ENCODE measurements around the gene DIPK1B. TPM values are rescaled to one million over a fixed set of nuclear protein-coding genes. Genes with fewer than 3 reads are reported as not detected.

Gene DIPK1B
- total RNA-seq, 6 experiments from 2014 or later: not detected

DNA sequence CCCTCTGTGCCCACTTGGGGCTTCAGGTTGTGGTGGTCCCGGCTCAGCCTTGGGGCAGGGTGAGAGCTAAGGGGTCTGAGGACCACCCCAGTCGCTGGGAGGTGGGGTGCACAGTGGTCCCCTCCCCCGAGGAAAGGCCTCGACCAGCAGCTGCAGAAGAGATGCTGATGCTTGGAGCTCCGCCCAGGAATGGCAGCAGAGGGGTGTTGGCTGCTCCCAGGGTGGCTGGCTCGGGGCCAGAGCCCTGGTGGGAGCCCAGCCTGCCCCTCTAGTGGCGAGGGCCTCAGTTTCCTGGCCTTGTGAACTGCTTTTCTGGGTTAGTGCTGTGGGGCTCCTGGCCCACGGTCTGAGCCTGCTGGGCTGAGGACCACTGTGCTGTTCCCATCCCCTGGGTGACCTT, 1.2 kb downstream of the DIPK1B start:
- Mint-ChIP-seq H3K9me3 (no peaks in the 10 kb centered on the region), H3K27ac (no peak overlapping the region), H3K4me1 (ENCODE audit: low read depth) (peaks cover 15% of the 10 kb centered on the region), H3K27me3 (ENCODE audit: insufficient read depth) (peaks cover 10% of the 10 kb centered on the region), H3K4me3 (no peak overlapping the region), H3K36me3 (ENCODE audit: low read depth) (no peaks in the 10 kb centered on the region)
- TF ChIP-seq, protein P1, sequence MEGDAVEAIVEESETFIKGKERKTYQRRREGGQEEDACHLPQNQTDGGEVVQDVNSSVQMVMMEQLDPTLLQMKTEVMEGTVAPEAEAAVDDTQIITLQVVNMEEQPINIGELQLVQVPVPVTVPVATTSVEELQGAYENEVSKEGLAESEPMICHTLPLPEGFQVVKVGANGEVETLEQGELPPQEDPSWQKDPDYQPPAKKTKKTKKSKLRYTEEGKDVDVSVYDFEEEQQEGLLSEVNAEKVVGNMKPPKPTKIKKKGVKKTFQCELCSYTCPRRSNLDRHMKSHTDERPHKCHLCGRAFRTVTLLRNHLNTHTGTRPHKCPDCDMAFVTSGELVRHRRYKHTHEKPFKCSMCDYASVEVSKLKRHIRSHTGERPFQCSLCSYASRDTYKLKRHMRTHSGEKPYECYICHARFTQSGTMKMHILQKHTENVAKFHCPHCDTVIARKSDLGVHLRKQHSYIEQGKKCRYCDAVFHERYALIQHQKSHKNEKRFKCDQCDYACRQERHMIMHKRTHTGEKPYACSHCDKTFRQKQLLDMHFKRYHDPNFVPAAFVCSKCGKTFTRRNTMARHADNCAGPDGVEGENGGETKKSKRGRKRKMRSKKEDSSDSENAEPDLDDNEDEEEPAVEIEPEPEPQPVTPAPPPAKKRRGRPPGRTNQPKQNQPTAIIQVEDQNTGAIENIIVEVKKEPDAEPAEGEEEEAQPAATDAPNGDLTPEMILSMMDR (IDR thresholded peaks at IDR 0.05): no peak
- DNase-seq: no peak

DNA sequence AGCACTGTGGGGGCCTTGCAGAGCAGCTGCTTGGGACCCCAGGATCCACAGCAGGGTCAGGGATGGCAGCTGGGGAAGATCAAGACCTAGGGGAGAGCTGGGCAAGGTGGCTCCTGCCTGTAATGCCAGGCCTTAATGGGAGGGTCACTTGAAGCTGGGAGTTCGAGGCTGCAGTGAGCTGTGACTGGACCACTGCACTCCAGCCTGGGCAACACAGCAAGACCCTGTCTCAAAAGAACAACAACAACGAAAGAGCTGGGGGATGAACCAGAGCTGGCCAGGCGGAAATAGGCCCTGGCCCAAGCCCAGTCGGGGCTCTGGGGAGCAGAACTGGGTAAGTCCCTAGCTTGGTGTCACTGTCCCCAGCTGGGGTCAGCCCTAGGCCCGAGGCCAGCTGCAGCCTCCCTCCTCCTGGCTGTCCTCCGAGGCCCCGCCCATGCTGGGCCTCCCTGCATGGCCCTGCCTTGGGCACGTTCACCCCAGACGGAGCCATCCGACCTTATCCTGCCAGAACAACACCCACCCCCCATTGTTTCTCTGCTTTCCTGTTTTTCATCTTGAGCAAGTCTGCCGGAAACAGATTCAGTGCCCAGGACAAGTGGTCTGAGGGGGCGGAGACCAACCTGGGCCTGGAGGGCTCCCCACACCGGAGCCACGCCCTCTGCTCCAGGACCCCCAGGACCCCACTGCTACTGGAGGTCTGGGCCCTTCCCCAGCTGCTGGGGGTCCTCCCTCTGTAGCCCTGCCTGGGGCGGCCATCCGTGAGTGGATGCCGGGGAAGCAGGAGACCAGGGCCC, 1.9 kb downstream of the DIPK1B start:
- no peak for DNase-seq
- Mint-ChIP-seq H3K36me3 (ENCODE audit: low read depth) (no peaks in the 10 kb centered on the region), H3K4me3 (no peak overlapping the region), H3K27me3 (ENCODE audit: insufficient read depth) (peaks cover 10% of the 10 kb centered on the region), H3K9me3 (no peaks in the 10 kb centered on the region), H3K27ac (no peak overlapping the region), H3K4me1 (ENCODE audit: low read depth) (peaks cover 15% of the 10 kb centered on the region)
- TF ChIP-seq, protein P1 (IDR thresholded peaks at IDR 0.05): no peak

DNA sequence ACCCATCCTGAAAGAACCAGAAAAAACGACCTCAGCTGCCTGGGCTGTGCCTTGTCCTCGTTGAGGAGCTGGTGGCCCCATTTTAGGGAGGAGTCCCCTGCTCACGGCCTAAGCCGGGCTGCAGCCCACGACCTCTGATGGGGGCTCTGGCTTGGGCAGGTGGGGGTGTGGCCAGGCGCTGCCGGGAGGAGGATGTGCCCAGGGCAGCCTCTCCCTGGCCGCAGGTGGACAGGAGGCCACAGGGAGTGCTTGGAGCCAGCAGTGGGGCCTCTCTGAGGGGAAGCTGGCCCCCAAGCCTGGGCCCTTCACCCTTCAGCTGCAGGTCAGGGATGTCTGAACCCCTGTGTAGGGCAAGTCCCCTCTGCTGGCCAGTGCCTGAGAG, 2.5 kb downstream of the DIPK1B start:
- Mint-ChIP-seq H3K36me3 (ENCODE audit: low read depth) (no peaks in the 10 kb centered on the region), H3K4me3 (no peak overlapping the region), H3K4me1 (ENCODE audit: low read depth) (peaks cover 15% of the 10 kb centered on the region), H3K27ac (no peak overlapping the region), H3K27me3 (ENCODE audit: insufficient read depth) (peaks cover 10% of the 10 kb centered on the region), H3K9me3 (no peaks in the 10 kb centered on the region)
- no peak for DNase-seq
- TF ChIP-seq, protein P1 (IDR thresholded peaks at IDR 0.05): no peak

DNA sequence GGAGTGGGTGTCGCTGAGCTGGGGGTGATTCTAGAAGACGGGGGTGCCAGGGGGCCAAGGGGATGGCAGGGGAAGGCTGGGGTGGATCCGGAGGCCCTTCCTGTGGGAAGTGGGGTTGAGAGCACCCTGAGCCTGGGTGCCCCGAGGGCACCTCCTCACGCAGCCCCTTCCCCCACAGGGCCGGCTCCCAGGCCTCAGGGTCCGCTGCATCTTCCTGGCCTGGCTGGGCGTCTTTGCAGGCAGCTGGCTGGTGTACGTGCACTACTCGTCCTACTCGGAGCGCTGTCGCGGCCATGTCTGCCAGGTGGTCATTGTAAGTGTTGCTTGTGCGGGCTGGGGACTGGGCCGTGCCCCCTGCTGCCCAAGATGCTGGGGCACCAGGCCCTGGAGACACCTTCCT, 5.0 kb downstream of the DIPK1B start:
- no peak for DNase-seq
- TF ChIP-seq, protein P1 (IDR thresholded peaks at IDR 0.05): no peak
- Mint-ChIP-seq H3K27me3 (ENCODE audit: insufficient read depth) (peaks cover 10% of the 10 kb centered on the region), H3K36me3 (ENCODE audit: low read depth) (no peaks in the 10 kb centered on the region; the same call in 1 of the 2 replicates), H3K4me3 (no peak overlapping the region), H3K27ac (no peak overlapping the region), H3K4me1 (ENCODE audit: low read depth) (peaks cover 7% of the 10 kb centered on the region), H3K9me3 (no peaks in the 10 kb centered on the region)

DNA sequence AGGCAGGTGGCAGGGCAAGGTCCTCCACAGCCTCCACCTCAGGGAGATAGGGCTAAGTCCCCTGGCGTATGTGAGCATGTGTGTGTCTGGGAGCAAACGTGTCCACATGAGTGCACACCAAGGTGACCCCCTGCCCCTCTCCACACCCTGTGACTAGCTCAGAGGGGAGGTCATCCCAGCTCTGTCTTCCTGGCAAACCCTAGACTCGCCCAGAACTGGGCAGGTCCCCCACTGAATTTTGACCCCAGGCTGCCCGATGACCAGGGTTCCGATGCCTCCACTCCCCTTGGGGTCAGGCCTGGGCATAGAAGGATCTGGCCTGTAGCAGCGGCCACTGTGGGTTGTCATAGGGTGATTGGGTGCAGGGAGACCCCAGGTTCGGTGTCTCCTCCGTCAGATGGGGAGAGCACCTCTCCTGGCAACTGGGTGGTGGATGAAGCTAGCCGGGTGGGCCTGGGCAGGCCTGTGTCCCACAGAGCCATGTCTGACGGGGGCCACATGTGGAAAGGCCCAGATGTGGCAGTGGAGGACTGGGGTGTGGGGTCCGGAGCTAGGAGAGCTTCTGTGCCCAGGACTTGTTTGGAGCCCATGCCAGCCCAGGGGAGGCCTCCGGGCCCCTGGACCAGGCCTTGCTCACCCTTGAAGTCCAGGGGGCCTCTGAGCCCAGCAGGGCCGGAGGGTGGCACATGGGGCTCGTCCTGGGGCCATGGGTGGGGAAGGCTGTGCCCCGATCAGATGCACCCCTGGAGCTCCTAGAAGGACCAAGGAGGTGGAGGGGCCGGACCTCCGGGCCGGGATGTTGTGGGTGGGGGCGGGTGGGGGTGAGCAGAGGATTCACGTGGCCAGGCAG, 6.2 kb downstream of the DIPK1B start:
- Mint-ChIP-seq H3K27ac (no peak overlapping the region), H3K9me3 (no peaks in the 10 kb centered on the region), H3K4me1 (ENCODE audit: low read depth) (peaks cover 8% of the 10 kb centered on the region), H3K27me3 (ENCODE audit: insufficient read depth) (peaks cover 6% of the 10 kb centered on the region), H3K4me3 (no peak overlapping the region), H3K36me3 (ENCODE audit: low read depth) (peaks cover 2% of the 10 kb centered on the region)
- no peak for DNase-seq
- TF ChIP-seq, protein P1 (IDR thresholded peaks at IDR 0.05): no peak
